OCI-LY1 (cell line): ENCODE results near the gene CYP17A1.
"Not testable (repeated sequence)": the region's sequence is repeated elsewhere in the genome, so short reads cannot be mapped to it uniquely, and the experiment has no call there.

ENCODE experiments used
- H2AFZ ChIP-seq: fragments of 200-600 bp; sonication (generic), shearing (Covaris generic); 2 replicates; pipeline ENCODE4 v1.6.0; 2014; ENCODE audit warnings: antibody characterized with exemption, mild to moderate bottlenecking, low read length
- H3F3A ChIP-seq: fragments of 200-600 bp; sonication (generic), shearing (Covaris generic); 2 replicates; pipeline ENCODE4 v1.6.0; 2014; ENCODE audit warnings: mild to moderate bottlenecking, antibody characterized with exemption, low read length, moderate library complexity; ENCODE audit not compliant: insufficient read depth
- H3K27ac ChIP-seq: fragments of 200-600 bp; sonication (generic); 2 replicates; pipeline ENCODE4 v1.5.1; 2014; ENCODE audit warnings: low read length, mixed run types, mild to moderate bottlenecking, low read depth; ENCODE audit not compliant: poor library complexity, severe bottlenecking
- H3K27me3 ChIP-seq: fragments of 200-600 bp; sonication (generic); 2 replicates; pipeline ENCODE4 v1.6.0; 2014; ENCODE audit warnings: antibody characterized with exemption, mild to moderate bottlenecking, low read length, moderate library complexity; ENCODE audit not compliant: insufficient read depth
- H3K36me3 ChIP-seq: fragments of 200-600 bp; sonication (generic); 2 replicates; pipeline ENCODE4 v1.6.1; 2014; ENCODE audit warnings: mild to moderate bottlenecking, antibody characterized with exemption, low read length, moderate library complexity, mixed read lengths; ENCODE audit not compliant: insufficient read depth
- H3K4me1 ChIP-seq: fragments of 200-600 bp; sonication (generic); 2 replicates; pipeline ENCODE4 v1.5.1; 2014; ENCODE audit warnings: mild to moderate bottlenecking, low read length, moderate library complexity; ENCODE audit not compliant: insufficient read depth, severe bottlenecking
- H3K4me2 ChIP-seq: fragments of 200-600 bp; sonication (generic), shearing (Covaris generic); 2 replicates; pipeline ENCODE4 v1.6.1; 2014; ENCODE audit warnings: low read length
- H3K4me3 ChIP-seq: fragments of 200-600 bp; sonication (generic); 2 replicates; pipeline ENCODE4 v1.5.1; 2014; ENCODE audit warnings: low read length, low read depth, mild to moderate bottlenecking, mixed read lengths; ENCODE audit not compliant: poor library complexity, severe bottlenecking
- H3K79me2 ChIP-seq: fragments of 200-600 bp; shearing (Covaris generic); 2 replicates; pipeline ENCODE4 v1.6.1; 2016; ENCODE audit warnings: mixed run types, low read length, mixed read lengths; ENCODE audit not compliant: insufficient read depth
- H3K9ac ChIP-seq: fragments of 200-600 bp; sonication (generic), shearing (Covaris generic); 2 replicates; pipeline ENCODE4 v1.6.1; 2014; ENCODE audit warnings: mild to moderate bottlenecking, low read length, mixed read lengths
- H3K9me2 ChIP-seq: fragments of 200-600 bp; sonication (generic), shearing (Covaris generic); 2 replicates; pipeline ENCODE4 v1.6.1; 2014; ENCODE audit warnings: low read depth, mild to moderate bottlenecking, low read length, mixed read lengths
- H3K9me3 ChIP-seq: fragments of 200-600 bp; shearing (Covaris generic); 2 replicates; pipeline ENCODE4 v1.6.1; 2014; ENCODE audit warnings: low read length, mixed read lengths
- H4K20me1 ChIP-seq: fragments of 200-600 bp; sonication (generic), shearing (Covaris generic); 2 replicates; pipeline ENCODE4 v1.6.0; 2016; ENCODE audit warnings: mild to moderate bottlenecking, low read length; ENCODE audit not compliant: insufficient read depth
- EZH2 ChIP-seq: fragments of 200-600 bp; sonication (generic), shearing (Covaris generic); IDR thresholded peaks from 2 replicates; pipeline ENCODE4 v1.8.0; 2017; ENCODE audit warnings: borderline replicate concordance, mixed run types, mild to moderate bottlenecking, antibody characterized with exemption, low read length, moderate library complexity, mixed read lengths
- TF ChIP-seq, protein P1 (sequence below): fragments of 200-600 bp; sonication (generic), shearing (Covaris generic); IDR thresholded peaks from 2 replicates; pipeline ENCODE4 v1.5.1; 2017; ENCODE audit warnings: mild to moderate bottlenecking, antibody characterized with exemption, low read length, moderate library complexity, mixed read lengths

The CYP17A1 gene

DNA sequence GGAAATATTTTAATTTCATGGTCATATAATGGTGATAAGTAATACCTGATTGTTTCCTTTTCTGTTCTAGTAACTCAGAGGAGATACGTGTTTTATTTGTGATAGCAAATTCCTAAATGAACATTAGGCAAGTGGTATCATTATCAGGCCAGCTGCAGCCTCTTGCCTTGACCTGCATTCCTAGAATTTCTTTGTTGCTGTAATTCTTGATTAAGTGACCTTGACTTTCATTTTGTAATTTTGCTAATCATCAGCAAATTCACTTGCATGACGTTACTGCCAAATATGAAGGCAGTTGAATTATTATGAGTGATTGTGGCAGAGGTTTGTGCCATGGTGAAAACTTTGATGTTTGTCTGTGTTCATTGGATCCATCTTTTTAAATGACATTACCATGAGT lies 26.4 kb upstream of the CYP17A1 start:
- H3K4me3 ChIP-seq: no peak overlapping the region
- no peaks in the 10 kb centered on the region for H3K4me1 ChIP-seq
- H3K4me2 ChIP-seq: no peak overlapping the region
- H3K27ac ChIP-seq: no peak overlapping the region
- H3K79me2 ChIP-seq: no peaks in the 10 kb centered on the region
- no peak for TF ChIP-seq EZH2
- TF ChIP-seq, protein P1, sequence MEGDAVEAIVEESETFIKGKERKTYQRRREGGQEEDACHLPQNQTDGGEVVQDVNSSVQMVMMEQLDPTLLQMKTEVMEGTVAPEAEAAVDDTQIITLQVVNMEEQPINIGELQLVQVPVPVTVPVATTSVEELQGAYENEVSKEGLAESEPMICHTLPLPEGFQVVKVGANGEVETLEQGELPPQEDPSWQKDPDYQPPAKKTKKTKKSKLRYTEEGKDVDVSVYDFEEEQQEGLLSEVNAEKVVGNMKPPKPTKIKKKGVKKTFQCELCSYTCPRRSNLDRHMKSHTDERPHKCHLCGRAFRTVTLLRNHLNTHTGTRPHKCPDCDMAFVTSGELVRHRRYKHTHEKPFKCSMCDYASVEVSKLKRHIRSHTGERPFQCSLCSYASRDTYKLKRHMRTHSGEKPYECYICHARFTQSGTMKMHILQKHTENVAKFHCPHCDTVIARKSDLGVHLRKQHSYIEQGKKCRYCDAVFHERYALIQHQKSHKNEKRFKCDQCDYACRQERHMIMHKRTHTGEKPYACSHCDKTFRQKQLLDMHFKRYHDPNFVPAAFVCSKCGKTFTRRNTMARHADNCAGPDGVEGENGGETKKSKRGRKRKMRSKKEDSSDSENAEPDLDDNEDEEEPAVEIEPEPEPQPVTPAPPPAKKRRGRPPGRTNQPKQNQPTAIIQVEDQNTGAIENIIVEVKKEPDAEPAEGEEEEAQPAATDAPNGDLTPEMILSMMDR: no peak
- H3K9me3 ChIP-seq: no peaks in the 10 kb centered on the region
- no peak overlapping the region for H2AFZ ChIP-seq
- no peak overlapping the region for H3K9ac ChIP-seq
- H3K27me3 ChIP-seq: no peaks in the 10 kb centered on the region
- no peaks in the 10 kb centered on the region for H3K36me3 ChIP-seq
- H3F3A ChIP-seq: no peaks in the 10 kb centered on the region
- H4K20me1 ChIP-seq: no peaks in the 10 kb centered on the region
- H3K9me2 ChIP-seq: no peaks in the 10 kb centered on the region

DNA sequence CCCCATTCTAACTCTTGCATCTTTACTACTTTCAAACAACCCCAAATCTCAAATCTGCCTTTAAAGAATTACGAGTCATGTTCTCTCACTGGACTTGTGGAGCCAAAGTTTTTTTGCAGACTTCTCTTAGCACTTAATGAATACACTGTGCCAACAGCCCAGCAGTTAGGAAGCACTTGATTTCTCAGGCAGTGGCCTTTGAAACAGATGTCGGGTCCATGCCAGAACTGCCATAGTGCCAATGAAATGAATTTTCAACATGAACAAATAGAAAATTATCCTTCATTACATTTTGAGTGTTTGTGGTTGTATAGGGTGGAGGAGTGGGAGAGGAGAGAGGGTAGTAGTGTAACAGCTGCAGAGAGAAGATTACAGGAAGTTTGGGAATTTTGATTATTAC lies 22.7 kb upstream of the CYP17A1 start:
- Histone ChIP-seq H3K4me2 (no peak overlapping the region), H3K4me3 (no peak overlapping the region), H3K9me3 (no peaks in the 10 kb centered on the region), H4K20me1 (no peaks in the 10 kb centered on the region), H3K27ac (no peak overlapping the region), H3K36me3 (no peaks in the 10 kb centered on the region), H3K4me1 (no peaks in the 10 kb centered on the region), H3K9ac (no peak overlapping the region), H3K9me2 (no peaks in the 10 kb centered on the region), H3K79me2 (no peaks in the 10 kb centered on the region), H2AFZ (no peak overlapping the region), H3F3A (no peaks in the 10 kb centered on the region), H3K27me3 (no peaks in the 10 kb centered on the region)
- no peak for TF ChIP-seq EZH2
- TF ChIP-seq, protein P1: no peak

DNA sequence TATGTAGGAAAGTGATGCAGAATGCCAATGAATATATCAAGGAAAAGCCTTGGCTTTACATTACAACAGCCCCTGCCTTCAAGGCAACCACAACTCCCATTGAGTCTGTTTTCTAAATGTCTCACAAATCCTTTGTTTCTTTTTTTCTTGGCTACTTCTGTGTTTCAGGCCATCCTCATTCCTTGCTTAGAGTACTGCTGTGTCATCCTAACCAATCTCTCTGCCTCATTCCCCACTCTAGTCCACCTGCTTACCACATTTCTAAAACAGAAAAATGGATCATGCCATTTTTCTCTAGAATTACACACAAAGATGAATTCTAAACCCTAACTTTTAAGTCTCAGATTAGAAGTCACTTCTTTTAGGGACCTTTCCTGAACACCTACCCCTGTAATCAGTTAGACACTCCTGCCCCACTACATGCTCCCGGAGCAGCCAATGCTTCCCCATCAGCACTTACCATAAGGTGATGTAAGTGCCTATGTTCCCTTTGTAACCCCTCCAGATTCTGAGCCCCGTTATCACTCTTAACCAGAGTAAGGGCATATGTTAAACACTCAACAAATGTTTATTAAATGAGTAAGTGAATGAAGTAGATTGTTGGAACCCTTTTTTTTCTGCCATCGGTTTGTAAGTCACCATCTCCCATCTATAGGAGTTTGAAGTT lies 19.7 kb upstream of the CYP17A1 start:
- H3K4me1 ChIP-seq: no peaks in the 10 kb centered on the region
- H3K79me2 ChIP-seq: no peaks in the 10 kb centered on the region
- no peaks in the 10 kb centered on the region for H3F3A ChIP-seq
- no peaks in the 10 kb centered on the region for H4K20me1 ChIP-seq
- no peak overlapping the region for H2AFZ ChIP-seq
- no peaks in the 10 kb centered on the region for H3K36me3 ChIP-seq
- H3K27ac ChIP-seq: no peak overlapping the region
- H3K27me3 ChIP-seq: no peaks in the 10 kb centered on the region
- H3K9ac ChIP-seq: no peak overlapping the region
- no peaks in the 10 kb centered on the region for H3K9me2 ChIP-seq
- no peak overlapping the region for H3K4me3 ChIP-seq
- no peaks in the 10 kb centered on the region for H3K9me3 ChIP-seq
- H3K4me2 ChIP-seq: no peak overlapping the region
- TF ChIP-seq, protein P1: no peak
- TF ChIP-seq EZH2: no peak

DNA sequence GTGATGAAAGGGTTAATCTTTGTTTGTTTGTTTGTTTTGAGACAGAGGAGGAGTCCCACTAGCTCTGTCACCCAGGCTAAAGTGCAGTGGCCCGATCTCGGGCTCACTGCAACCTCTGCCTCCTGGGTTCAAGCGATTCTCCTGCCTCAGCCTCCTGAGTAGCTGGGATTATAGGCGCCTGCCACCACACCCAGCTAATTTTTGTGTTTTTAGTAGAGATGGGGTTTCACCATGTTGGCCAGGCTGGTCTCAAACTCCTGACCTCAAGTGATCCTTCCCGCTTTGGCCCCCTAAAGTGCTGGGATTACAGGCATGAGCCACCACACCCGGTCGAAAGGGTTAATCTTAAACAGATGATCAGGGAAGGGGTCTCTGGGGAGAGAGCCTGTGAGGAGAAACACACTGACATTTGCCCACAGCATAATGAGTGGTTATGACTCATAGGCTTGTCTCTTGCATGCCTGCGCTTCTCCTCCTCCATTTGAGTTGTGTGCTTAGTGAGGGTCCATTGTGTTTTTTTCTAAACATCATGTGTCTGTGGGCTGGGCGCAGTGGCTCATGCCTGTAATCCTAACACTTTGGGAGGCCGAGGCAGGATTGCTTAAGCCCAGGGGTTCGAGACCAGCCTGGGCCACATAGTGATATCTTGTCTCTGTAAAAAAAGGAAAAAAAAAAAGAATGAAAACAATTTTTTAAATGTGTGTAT lies 18.7 kb upstream of the CYP17A1 start:
- not testable (repeated sequence) for H3K27ac ChIP-seq, H4K20me1 ChIP-seq, H3K79me2 ChIP-seq, H3K9ac ChIP-seq, H3K27me3 ChIP-seq, H3K4me3 ChIP-seq, H3K9me2 ChIP-seq, H3K36me3 ChIP-seq, H3K4me2 ChIP-seq, H2AFZ ChIP-seq, H3F3A ChIP-seq, H3K4me1 ChIP-seq, H3K9me3 ChIP-seq

DNA sequence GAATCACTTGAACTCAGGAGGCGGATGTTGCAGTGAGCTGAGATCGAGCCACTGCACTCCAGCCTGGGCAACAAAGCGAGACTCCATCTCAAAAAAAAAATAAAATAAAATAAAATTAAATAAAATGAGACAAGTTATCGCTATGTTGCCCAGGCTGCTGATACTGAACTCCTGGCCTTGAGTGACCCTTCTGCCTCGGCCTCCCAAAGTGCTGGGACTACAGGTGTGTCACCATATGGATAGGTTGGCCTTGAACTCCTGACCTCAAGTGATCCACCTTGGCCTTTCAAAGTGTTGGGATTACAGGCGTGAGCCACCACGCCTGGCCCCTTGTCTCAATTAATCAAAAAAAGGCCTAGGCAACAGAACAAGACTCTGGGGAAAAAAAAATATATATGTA lies 16.0 kb upstream of the CYP17A1 start:
- not testable (repeated sequence) for H3K4me3 ChIP-seq, H3K9me3 ChIP-seq, H3K79me2 ChIP-seq, H3K36me3 ChIP-seq, H3K4me1 ChIP-seq, H2AFZ ChIP-seq, H3K27ac ChIP-seq, H3K9ac ChIP-seq, H3F3A ChIP-seq, H3K9me2 ChIP-seq, H3K27me3 ChIP-seq, H4K20me1 ChIP-seq, H3K4me2 ChIP-seq
